ENCODE measurements around the gene ABITRAM.

Gene ABITRAM

DNA sequence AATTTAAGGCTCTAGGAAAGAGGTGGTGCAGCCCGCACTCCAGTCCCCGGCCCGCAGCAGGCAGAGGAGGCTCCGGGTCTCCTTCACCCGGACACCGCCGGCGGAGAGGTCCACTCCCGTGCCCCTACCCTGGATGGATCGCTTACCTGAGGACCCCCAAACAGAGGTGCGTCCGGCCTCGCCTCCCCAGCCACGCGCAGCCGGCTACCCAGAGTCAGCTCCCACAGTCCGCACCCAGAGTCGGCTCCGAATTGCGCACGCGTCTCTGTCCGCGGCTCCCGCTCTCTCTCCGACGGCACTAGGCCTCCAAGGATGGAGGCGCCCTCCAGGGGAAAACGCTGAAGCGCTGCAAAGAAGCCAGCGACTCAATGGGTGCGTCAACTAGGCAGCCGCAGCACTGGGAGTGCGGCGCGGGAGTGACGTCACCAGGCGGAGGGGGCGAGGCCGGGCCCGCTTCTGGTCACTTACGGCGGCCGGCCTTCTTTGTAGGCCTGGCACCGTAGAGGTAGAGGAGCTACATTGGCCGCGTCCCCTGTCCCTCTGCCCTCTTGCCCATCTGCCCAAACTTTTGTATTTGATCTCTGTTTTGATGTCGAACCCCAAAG lies 380 bp upstream of the ABITRAM start, which contains the start of gene ELP1 (continued):
- TF ChIP-seq YY2 (tag by site-specific recombination; IDR thresholded peaks at IDR 0.05) (no peak), ZNF544 (tag by site-specific recombination; IDR thresholded peaks at IDR 0.05) (no peak), ZNF112 (tag by site-specific recombination; IDR thresholded peaks at IDR 0.05) (no peak), KLF10 (tag by site-specific recombination; IDR thresholded peaks at IDR 0.05) (peak; percentile 56; the same call in 1 of the 2 replicates), ZNF521 (tag by site-specific recombination; IDR thresholded peaks at IDR 0.05) (no peak), ZFP3 (tag by site-specific recombination; IDR thresholded peaks at IDR 0.05; ENCODE audit: low read depth) (no peak), ZNF324 (tag by site-specific recombination; IDR thresholded peaks at IDR 0.05) (peak; percentile 59; the same call in 1 of the 2 replicates), ZNF514 (tag by site-specific recombination; IDR thresholded peaks at IDR 0.05) (no peak), ZNF837 (tag by site-specific recombination; IDR thresholded peaks at IDR 0.05) (no peak), ZNF404 (tag by site-specific recombination; IDR thresholded peaks at IDR 0.05) (no peak), ZNF423 (tag by site-specific recombination; IDR thresholded peaks at IDR 0.05) (0 out of 2 replicates have a peak, but pooled peaks have one; percentile 13), ZNF549 (tag by site-specific recombination; IDR thresholded peaks at IDR 0.05) (no peak), TCF7L2 (IDR thresholded peaks at IDR 0.05; ENCODE audit: borderline replicate concordance, low read depth, low read length) (no peak), OSR2 (tag by site-specific recombination; IDR thresholded peaks at IDR 0.05) (no peak), WT1 (tag by site-specific recombination; IDR thresholded peaks at IDR 0.05) (no peak), ZNF155 (tag by site-specific recombination; IDR thresholded peaks at IDR 0.05) (no peak), ZNF555 (tag by site-specific recombination; conservative IDR thresholded peaks at IDR 0.05) (no peak), ZNF530 (tag by site-specific recombination; IDR thresholded peaks at IDR 0.05; ENCODE audit: low read depth) (no peak), ZSCAN30 (tag by site-specific recombination; IDR thresholded peaks at IDR 0.05) (peak; percentile 76), SP2 (tag by site-specific recombination; IDR thresholded peaks at IDR 0.05) (no peak), ZNF600 (tag by site-specific recombination; IDR thresholded peaks at IDR 0.05) (no peak), IKZF3 (tag by site-specific recombination; IDR thresholded peaks at IDR 0.05) (peak; percentile 62; the same call in 1 of the 2 replicates), ZNF132 (tag by site-specific recombination; IDR thresholded peaks at IDR 0.05; ENCODE audit: borderline replicate concordance) (no peak), ZNF214 (tag by site-specific recombination; IDR thresholded peaks at IDR 0.05; ENCODE audit: borderline replicate concordance) (no peak), ZNF23 (tag by site-specific recombination; IDR thresholded peaks at IDR 0.05; ENCODE audit: borderline replicate concordance) (no peak), ZNF157 (tag by site-specific recombination; IDR thresholded peaks at IDR 0.05) (no peak), GLI4 (tag by site-specific recombination; IDR thresholded peaks at IDR 0.05) (no peak)
- TF ChIP-seq, protein P1, sequence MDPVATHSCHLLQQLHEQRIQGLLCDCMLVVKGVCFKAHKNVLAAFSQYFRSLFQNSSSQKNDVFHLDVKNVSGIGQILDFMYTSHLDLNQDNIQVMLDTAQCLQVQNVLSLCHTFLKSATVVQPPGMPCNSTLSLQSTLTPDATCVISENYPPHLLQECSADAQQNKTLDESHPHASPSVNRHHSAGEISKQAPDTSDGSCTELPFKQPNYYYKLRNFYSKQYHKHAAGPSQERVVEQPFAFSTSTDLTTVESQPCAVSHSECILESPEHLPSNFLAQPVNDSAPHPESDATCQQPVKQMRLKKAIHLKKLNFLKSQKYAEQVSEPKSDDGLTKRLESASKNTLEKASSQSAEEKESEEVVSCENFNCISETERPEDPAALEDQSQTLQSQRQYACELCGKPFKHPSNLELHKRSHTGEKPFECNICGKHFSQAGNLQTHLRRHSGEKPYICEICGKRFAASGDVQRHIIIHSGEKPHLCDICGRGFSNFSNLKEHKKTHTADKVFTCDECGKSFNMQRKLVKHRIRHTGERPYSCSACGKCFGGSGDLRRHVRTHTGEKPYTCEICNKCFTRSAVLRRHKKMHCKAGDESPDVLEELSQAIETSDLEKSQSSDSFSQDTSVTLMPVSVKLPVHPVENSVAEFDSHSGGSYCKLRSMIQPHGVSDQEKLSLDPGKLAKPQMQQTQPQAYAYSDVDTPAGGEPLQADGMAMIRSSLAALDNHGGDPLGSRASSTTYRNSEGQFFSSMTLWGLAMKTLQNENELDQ (tag by site-specific recombination; IDR thresholded peaks at IDR 0.05; ENCODE audit: low read depth), result no peak
- TF ChIP-seq, protein P2, sequence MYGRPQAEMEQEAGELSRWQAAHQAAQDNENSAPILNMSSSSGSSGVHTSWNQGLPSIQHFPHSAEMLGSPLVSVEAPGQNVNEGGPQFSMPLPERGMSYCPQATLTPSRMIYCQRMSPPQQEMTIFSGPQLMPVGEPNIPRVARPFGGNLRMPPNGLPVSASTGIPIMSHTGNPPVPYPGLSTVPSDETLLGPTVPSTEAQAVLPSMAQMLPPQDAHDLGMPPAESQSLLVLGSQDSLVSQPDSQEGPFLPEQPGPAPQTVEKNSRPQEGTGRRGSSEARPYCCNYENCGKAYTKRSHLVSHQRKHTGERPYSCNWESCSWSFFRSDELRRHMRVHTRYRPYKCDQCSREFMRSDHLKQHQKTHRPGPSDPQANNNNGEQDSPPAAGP (tag by site-specific recombination; IDR thresholded peaks at IDR 0.05), result 0 out of 2 replicates have a peak, but pooled peaks have one; percentile 29
- TF ChIP-seq, protein P3, sequence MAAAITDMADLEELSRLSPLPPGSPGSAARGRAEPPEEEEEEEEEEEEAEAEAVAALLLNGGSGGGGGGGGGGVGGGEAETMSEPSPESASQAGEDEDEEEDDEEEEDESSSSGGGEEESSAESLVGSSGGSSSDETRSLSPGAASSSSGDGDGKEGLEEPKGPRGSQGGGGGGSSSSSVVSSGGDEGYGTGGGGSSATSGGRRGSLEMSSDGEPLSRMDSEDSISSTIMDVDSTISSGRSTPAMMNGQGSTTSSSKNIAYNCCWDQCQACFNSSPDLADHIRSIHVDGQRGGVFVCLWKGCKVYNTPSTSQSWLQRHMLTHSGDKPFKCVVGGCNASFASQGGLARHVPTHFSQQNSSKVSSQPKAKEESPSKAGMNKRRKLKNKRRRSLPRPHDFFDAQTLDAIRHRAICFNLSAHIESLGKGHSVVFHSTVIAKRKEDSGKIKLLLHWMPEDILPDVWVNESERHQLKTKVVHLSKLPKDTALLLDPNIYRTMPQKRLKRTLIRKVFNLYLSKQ (tag by site-specific recombination; IDR thresholded peaks at IDR 0.05; ENCODE audit: borderline replicate concordance), result no peak
- TF ChIP-seq, protein P4, sequence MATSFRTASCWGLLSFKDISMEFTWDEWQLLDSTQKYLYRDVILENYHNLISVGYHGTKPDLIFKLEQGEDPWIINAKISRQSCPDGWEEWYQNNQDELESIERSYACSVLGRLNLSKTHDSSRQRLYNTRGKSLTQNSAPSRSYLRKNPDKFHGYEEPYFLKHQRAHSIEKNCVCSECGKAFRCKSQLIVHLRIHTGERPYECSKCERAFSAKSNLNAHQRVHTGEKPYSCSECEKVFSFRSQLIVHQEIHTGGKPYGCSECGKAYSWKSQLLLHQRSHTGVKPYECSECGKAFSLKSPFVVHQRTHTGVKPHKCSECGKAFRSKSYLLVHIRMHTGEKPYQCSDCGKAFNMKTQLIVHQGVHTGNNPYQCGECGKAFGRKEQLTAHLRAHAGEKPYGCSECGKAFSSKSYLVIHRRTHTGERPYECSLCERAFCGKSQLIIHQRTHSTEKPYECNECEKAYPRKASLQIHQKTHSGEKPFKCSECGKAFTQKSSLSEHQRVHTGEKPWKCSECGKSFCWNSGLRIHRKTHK (tag by site-specific recombination; IDR thresholded peaks at IDR 0.05), result no peak
- TF ChIP-seq, protein P5, sequence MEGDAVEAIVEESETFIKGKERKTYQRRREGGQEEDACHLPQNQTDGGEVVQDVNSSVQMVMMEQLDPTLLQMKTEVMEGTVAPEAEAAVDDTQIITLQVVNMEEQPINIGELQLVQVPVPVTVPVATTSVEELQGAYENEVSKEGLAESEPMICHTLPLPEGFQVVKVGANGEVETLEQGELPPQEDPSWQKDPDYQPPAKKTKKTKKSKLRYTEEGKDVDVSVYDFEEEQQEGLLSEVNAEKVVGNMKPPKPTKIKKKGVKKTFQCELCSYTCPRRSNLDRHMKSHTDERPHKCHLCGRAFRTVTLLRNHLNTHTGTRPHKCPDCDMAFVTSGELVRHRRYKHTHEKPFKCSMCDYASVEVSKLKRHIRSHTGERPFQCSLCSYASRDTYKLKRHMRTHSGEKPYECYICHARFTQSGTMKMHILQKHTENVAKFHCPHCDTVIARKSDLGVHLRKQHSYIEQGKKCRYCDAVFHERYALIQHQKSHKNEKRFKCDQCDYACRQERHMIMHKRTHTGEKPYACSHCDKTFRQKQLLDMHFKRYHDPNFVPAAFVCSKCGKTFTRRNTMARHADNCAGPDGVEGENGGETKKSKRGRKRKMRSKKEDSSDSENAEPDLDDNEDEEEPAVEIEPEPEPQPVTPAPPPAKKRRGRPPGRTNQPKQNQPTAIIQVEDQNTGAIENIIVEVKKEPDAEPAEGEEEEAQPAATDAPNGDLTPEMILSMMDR (tag by site-specific recombination; IDR thresholded peaks at IDR 0.05), result peak; percentile 83
- TF ChIP-seq, protein P6, sequence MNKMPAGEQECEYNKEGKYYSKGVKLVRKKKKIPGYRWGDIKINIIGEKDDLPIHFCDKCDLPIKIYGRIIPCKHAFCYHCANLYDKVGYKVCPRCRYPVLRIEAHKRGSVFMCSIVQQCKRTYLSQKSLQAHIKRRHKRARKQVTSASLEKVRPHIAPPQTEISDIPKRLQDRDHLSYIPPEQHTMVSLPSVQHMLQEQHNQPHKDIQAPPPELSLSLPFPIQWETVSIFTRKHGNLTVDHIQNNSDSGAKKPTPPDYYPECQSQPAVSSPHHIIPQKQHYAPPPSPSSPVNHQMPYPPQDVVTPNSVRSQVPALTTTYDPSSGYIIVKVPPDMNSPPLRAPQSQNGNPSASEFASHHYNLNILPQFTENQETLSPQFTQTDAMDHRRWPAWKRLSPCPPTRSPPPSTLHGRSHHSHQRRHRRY (tag by site-specific recombination; IDR thresholded peaks at IDR 0.05), result no peak

Measured in HEK293 (cell line).